Glomerular visceral epithelial cell (primary cell): ENCODE data around the gene PRR5L.
"Not testable (repeated sequence)": the region's sequence is repeated elsewhere in the genome, so short reads cannot be mapped to it uniquely, and the experiment has no call there.

ENCODE experiments used
- DNase-seq: peaks from one replicate; pipeline ENCODE4 v3.0.0-alpha.2; 2016; ENCODE audit errors: extremely low spot score

The PRR5L gene

DNA sequence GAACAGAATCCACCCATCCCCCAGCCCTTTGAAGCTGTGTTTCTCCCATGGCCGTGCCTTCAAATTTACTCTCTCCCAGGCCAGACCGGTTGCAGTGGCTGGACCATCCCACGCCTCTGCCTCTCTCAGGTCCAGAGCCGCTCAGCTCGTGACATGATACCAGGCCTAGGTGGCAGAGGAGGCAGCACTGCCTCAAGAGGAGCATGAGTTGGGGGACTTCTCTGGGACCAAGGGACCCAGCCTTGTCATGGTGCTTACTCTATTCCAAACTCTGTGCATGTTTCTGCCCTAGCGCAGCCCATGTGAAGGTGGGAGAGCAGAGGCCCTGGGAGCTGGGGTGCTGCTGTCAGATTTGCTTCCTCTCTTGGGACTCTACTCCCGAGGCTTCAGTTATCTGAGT, 163.0 kb downstream of the PRR5L start:
- DNase-seq: no peak

- no peak for DNase-seq
Observed at GRCh38 chr11:36460220-36460619, 164.1 kb downstream of the PRR5L start.

- no peak for DNase-seq
Observed at GRCh38 chr11:36462321-36462720, 166.2 kb downstream of the PRR5L start.

DNA sequence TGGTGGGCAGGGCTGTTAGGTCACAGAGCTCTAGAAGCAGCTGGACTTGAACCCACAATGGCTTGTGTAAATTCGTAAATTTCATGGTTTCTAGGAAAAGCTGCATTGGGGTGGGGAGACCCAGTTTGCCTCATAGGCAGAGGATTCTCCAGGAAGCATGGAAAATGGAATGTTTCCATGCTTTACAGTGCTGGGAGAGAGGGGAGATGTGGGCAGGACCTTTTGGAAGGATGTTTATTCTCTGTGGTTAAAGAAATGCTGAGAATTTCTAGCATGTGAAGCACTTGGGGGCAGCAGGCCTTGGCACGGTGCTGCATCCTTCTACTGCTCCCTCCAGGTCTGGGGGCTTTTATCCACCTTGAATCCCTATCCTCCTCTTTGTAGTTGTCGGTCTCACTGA, 167.7 kb downstream of the PRR5L start:
- DNase-seq: peak; percentile 18

GRCh38 chr11:36464720-36465119, 168.6 kb downstream of the PRR5L start:
- no peak for DNase-seq

DNA sequence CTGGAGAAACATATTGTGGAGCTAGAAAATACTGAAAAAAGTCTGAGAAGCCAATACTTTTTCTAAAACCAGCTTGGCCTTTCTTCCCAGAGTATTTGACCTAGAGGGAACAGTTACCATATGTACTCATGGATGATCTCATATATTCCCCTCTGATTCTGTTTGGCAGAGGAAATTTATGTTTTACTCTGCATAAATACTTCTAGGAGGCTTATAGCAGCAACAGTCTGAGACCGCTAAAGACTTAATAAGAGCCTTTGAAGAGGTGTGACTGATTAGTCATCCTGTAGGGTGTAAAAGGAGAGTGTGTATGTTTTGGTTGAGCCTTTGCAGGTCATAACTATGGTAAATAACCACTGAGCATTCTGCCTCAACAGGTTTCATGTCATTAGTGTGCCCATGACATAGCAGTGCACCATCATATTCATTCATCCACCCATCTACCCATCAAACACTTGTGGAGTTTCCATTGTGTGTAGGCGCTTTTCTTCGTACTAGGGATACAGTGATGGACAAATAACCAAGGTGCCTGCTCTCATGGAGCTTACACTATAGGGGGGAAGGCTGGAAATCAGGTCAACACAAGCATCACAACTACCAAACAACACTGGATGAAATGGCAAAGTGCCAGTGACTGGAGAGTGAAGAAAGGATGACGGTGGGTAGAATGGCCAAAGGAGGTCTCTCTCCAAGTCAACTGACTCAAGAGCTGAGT, 169.5 kb downstream of the PRR5L start:
- DNase-seq: no peak

DNA sequence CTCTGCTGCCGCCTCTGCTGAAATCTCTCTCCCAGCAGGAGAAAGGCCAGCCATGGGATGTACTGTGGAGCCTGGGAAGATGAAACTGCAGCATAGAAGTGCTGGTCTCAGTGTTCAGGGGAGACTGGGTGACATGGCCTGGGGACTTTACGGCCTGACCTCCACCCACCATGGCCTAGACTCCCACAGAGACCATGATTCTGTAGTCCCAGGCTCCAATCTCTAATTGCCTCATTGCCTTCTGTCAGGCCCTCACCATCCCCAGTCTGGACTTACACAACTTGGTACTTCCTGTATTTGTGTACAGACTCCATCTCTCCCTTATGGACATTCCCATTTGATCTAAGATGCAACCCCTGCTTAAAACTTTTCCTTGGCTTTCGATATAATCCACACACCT, 170.9 kb downstream of the PRR5L start:
- DNase-seq: no peak

DNA sequence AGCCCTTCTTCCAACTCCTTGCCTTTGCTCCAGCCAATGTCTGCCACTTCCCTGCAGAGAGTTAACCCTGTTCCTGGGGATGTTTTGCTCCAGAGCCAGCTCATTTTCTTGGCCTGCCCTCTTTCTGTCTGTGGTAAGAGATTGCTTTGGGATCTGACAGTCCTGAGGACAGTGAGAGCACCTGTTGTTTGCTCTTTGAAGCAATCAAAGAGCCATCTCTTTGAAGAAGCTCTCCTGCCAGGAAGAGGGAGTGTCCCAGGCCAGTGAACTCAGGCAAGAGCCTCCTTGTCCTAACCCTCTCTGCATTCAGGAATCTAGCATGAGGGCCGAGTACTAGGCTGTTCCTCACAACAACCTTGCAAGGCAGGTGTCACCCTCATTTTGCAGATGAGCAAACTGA, 171.8 kb downstream of the PRR5L start:
- DNase-seq: no peak

GRCh38 chr11:36469063-36469462, 173.0 kb downstream of the PRR5L start:
- DNase-seq: peak; percentile 51

DNA sequence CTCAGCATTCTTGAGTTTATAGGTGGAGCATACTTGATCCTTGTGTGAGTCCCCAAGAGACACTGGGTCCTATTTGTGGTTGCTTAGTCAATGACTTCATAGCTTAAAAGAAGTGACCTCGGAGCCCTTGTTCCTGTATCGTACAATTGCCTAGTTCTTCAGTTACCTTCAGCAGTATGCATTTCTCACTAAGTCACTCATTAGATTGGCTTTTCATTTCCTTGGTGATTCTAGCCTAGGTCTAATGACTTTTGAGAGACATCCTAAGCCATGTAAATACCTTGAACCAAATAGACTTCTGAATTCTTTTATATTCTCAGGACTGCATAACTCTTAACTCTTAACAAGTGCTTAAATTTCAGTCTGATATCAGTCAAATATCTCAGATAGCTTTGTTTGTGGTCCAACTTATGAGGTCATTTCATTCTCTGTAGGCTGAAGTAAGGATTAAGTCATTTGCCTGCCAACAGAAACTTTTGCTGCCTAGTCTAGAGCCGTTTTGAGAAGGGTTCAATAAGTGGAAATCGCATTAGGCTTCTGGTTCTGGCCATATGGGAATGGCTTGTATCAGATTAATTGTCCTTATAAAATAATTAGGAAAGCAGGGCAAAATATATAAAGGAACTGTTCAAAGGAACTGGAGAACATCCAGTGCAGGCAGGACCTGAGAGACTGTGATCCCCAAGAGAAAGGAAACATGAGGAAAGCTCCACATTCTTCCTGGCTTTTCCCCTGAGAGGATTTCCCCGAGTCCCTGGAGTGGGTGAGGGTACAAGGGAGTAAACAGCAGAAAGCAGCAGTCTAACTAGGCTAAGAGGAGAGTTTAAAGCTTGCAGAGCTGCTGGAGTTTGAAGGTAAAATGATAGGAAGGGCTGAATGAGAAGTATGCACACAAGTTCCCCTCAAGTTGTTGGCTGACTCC, 174.1 kb downstream of the PRR5L start:
- DNase-seq: peak; percentile 80

DNA sequence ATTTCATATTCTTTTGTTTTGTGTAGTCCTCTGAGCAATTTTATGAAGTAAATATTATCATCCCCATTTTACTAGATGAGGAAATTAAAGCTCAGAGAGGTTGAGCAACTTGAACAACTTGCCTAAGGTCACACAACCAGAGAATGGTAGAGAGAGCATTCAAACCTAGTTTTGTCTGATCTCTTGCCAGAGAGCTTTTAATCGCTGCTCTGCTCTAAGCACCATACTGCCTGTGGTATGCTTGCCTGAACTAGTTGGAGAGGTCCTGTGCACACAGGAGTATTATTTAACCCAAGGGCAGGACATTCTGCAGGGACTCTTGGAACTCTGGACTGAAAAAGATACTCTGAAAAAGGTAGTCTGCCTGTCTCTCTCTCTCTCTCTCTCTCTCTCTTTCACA, 175.5 kb downstream of the PRR5L start:
- no peak for DNase-seq

DNA sequence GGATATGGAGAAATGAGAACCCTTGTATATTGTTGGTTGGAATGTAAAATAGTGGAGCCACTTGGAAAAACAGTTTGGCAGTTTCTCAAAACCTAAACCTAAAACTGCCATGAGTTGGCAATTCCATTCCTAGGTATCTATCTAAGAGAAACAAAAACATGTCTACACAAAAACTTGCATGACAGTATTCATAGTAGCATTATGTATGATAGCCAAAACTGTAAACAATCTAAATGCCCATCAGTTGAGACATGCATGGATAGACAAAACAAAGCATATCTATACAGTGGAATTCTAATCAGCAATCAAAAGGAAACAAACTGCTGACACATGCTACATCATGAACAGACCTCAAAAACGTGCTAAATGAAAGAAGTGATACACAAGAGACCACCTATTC, 179.1 kb downstream of the PRR5L start:
- DNase-seq: no peak

DNA sequence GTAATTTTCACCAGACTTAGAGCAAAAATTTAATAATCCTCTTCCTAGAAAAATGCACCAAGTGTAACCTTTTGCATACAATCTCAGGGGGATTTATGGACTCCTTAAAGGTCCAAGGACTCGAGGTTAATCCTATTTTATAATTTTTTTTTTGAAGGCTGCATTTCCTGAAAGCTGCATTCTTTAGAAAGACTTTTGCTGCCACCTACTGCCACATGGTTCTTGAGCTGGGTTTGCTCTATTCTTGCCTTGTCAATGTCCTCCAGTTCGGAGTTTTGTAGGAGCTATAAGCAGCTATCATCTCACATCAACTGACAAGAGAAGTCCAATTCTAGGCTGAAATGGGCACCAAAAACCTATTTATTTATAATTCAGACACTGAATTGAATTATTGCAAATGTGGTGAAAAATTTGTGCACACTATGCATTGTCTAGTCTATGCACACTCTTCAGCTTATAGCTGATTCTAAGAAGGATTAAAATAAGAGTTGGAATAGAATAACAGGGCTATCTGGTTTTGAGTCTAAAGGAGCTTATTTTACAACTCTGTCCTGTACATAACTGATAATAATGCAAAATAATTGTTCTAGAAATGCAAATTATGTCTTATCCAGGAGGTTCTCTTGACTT, 182.7 kb downstream of the PRR5L start:
- peak; percentile 54 for DNase-seq

- no peak for DNase-seq
Observed at GRCh38 chr11:36480833-36481232, 184.7 kb downstream of the PRR5L start.

DNA sequence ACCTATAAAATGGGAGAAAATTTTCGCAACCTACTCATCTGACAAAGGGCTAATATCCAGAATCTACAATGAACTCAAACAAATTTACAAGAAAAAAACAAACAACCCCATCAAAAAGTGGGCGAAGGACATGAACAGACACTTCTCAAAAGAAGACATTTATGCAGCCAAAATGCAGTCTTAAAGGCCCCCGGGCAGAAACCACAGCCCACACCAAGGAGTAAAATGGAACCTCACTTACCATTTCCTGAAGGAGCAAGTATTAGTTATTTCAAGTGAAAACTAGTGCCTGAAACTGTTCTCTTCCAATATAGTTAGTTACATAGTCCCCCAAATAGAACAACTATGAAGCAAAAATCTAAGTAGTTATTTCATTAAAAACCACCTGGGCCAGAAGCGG, 187.0 kb downstream of the PRR5L start:
- DNase-seq: not testable (repeated sequence)

- no peak for DNase-seq
Observed at GRCh38 chr11:36485298-36486002, 189.4 kb downstream of the PRR5L start.

GRCh38 chr11:36487619-36488018, 191.5 kb downstream of the PRR5L start:
- no peak for DNase-seq

DNA sequence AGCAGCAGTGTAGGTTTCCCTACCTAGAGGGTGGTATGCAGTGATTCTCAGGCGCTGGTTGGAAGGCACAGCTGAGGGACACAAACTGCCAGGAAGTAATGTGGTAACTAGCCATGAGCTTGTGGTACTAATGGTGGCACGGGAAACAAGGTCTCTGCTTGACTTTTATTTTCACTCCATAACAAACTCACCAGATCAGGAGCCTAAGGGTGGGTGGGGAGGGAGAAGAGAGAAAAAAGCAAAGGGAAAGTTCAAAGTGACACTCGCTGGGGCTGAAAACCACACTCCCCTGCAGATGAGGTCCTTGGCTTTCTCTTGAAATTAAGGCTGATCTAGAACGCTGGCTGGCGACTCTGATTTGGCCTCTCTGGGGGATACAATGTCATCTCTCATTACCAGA, 192.0 kb downstream of the PRR5L start:
- no peak for DNase-seq

DNA sequence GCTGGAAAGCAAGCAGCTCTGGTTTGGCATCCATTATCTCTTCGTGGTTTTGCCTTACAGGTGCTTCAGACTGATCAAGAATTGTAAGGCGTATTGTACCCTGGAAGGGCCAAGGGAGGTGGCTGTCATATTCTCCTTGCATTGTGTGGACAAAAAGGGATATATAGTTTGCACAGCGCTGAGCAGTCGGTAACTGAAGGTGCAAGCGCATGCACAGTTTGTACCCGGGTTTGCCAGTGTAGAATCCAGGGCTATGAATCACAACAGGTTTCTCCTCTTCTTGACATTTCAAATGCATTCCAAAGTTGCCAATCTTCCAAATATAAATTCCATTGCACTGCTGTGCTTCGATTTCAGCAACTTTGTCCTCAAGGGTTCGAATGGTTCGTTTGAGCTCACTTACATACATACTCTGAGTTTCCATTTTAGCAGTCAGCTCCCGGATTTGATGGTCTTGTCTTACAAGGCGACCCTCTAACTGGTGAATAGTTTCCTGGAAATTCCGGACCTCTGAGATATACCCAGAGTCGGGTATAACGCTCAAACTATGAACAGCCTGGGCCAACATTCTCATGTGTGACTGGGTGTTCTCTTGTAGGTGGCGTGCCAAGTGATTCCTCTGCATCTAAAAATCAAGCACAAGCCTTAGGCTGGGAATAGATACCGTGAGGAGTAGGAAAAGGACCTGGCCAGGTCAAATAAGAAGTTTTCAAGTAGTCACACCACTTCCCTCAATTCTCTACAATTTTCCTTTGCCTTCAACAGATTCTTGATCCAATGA, 194.1 kb downstream of the PRR5L start:
- DNase-seq: no peak

DNA sequence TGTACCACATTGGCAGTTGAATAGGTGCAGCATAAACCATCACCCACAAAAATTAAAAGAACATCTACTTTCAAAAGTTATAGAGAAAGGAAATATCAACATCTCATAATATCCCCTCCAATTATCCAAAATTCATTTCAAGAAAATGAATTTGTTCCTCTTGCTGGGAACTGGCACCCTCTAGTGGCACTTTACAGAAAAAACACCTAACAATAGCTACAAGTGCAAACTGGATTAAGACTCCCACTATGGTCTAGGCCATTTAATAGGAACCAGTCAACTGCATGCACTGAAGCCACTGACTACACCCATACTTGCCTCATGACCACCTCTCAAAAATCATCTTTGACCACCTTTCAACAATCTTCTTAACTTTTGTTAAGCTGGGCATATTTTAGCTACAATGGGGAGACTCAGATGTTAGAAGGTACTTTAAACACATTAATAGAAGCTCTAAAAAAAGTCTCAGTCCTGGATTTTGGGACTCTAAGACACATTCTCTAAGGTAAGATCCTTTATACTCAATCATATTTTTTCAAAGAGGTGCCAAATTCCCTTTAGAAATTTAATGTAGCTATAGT, 196.7 kb downstream of the PRR5L start:
- peak; percentile 52 for DNase-seq

DNA sequence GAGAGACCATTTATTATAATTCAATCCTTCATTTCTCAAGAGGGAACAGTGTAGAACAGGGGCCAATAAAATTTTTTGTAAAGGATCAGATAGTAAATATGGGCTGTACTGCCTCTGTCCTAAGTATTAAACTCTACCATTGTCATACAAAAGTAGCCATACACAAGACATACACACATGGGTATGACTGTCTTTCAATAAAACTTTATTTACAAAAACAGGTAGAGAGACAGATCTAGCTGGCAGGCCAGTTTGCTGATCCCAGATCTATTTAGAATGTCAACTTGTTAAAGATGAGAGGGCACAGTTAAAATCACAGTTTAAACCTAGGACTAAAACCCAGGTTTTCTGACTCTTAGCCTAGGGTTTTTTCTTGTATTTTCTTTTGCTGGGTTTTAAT, 197.2 kb downstream of the PRR5L start:
- no peak for DNase-seq
